DMS79 (cell line): ENCODE results near the gene TLK1.
A peak's percentile ranks its signal among the peaks of the same experiment; 100 is the strongest.
"Not testable (repeated sequence)": the region's sequence is repeated elsewhere in the genome, so short reads cannot be mapped to it uniquely, and the experiment has no call there.

Experiments
- DNase-seq: peaks from one replicate; lab custom pipeline; 2025; lab: John Stamatoyannopoulos, UW

The TLK1 gene

GRCh38 chr2:171142398-171142797 is 18.3 kb downstream of the TLK1 start:
- no peak for DNase-seq

GRCh38 chr2:171141320-171141719 is 19.4 kb downstream of the TLK1 start:
- no peak for DNase-seq

- DNase-seq = no peak
Measured at GRCh38 chr2:171139860-171140259, 20.8 kb downstream of the TLK1 start.

GRCh38 chr2:171136024-171136423 is 24.7 kb downstream of the TLK1 start:
- DNase-seq = no peak

- DNase-seq = peak; percentile 20
Measured at GRCh38 chr2:171134624-171135230, 26.0 kb downstream of the TLK1 start.

GRCh38 chr2:171132086-171132485 is 28.6 kb downstream of the TLK1 start:
- DNase-seq = no peak

GRCh38 chr2:171128461-171128860 is 32.2 kb downstream of the TLK1 start:
- DNase-seq = no peak

- DNase-seq = peak; percentile 92
Measured at GRCh38 chr2:171124541-171124940, 36.2 kb downstream of the TLK1 start.

GRCh38 chr2:171109571-171109970 is 51.1 kb downstream of the TLK1 start:
- DNase-seq = no peak

- no peak for DNase-seq
Measured at GRCh38 chr2:171109020-171109419, 51.7 kb downstream of the TLK1 start.

GRCh38 chr2:171107803-171108202 is 52.9 kb downstream of the TLK1 start:
- DNase-seq = no peak

GRCh38 chr2:171104379-171104778 is 56.3 kb downstream of the TLK1 start:
- no peak for DNase-seq

- DNase-seq = peak; percentile 89
Measured at GRCh38 chr2:171102802-171103201, 57.9 kb downstream of the TLK1 start.

GRCh38 chr2:171100370-171100769 is 60.3 kb downstream of the TLK1 start:
- DNase-seq = no peak

- DNase-seq = no peak
Measured at GRCh38 chr2:171098607-171099006, 62.1 kb downstream of the TLK1 start.

- no peak for DNase-seq
Measured at GRCh38 chr2:171095014-171095582, 65.6 kb downstream of the TLK1 start.

- not testable (repeated sequence) for DNase-seq
Measured at GRCh38 chr2:171091517-171091916, 69.2 kb downstream of the TLK1 start.

GRCh38 chr2:171089489-171089888 is 71.2 kb downstream of the TLK1 start:
- no peak for DNase-seq

GRCh38 chr2:171088057-171088834 is 72.4 kb downstream of the TLK1 start:
- DNase-seq = no peak

- DNase-seq = no peak
Measured at GRCh38 chr2:171087547-171087946, 73.1 kb downstream of the TLK1 start.

- DNase-seq = no peak
Measured at GRCh38 chr2:171086352-171087290, 74.1 kb downstream of the TLK1 start.

GRCh38 chr2:171084128-171084527 is 76.6 kb downstream of the TLK1 start:
- no peak for DNase-seq
